Thyroid gland (tissue), 4 donors: ENCODE measurements around the gene NT5DC4.

Experiments
- POLR2A ChIP-seq, 2 donors: fragments of 450-650 bp; IDR thresholded peaks; one replicate each; pipeline ENCODE4 v1.6.1; 2017; ENCODE audit warnings: antibody characterized with exemption in 2 of 2, mild to moderate bottlenecking in 2 of 2, moderate library complexity in 1 of 2
- TF ChIP-seq, protein P1 (sequence below), 6 experiments: fragments of 200-600 bp in 3 of 6; fragments of 450-650 bp in 3 of 6; sonication (generic) in 3 of 6; IDR thresholded peaks; one replicate each; pipeline ENCODE4 v1.5.1; 2016 to 2019; ENCODE audit warnings: antibody characterized with exemption in 6 of 6, mild to moderate bottlenecking in 2 of 6, inconsistent platforms in 1 of 6, moderate library complexity in 1 of 6

DNA sequence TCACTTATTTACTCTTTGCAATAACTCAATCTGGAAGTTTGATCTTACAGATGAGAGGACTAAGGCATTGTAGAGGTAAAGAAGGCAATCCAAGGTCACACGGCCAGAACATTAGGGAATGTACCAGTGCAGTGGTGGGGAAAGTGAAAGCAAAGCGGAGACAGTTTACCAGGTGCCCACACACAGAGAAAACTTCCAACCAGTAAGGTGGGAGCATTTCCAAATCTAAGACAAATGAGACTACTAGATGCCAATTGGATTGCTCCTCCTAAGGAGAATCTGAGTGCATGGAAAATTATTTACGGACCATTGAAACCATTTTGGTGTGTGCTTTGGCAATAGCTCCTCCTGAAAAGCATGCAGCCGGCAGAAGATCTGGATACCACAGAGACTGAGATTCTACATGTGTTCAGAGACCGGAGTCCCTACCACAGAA, 40.1 kb upstream of the NT5DC4 start:
- TF ChIP-seq, protein P1, sequence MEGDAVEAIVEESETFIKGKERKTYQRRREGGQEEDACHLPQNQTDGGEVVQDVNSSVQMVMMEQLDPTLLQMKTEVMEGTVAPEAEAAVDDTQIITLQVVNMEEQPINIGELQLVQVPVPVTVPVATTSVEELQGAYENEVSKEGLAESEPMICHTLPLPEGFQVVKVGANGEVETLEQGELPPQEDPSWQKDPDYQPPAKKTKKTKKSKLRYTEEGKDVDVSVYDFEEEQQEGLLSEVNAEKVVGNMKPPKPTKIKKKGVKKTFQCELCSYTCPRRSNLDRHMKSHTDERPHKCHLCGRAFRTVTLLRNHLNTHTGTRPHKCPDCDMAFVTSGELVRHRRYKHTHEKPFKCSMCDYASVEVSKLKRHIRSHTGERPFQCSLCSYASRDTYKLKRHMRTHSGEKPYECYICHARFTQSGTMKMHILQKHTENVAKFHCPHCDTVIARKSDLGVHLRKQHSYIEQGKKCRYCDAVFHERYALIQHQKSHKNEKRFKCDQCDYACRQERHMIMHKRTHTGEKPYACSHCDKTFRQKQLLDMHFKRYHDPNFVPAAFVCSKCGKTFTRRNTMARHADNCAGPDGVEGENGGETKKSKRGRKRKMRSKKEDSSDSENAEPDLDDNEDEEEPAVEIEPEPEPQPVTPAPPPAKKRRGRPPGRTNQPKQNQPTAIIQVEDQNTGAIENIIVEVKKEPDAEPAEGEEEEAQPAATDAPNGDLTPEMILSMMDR (IDR thresholded peaks at IDR 0.05) = no peak
- TF ChIP-seq POLR2A (IDR thresholded peaks at IDR 0.05) = no peak
